GM10266 (cell line): ENCODE data around the gene ANKRD37.
A peak's percentile ranks its signal among the peaks of the same experiment; 100 is the strongest.

Source experiments
- DNase-seq: peaks from one replicate; pipeline ENCODE4 v3.0.0; 2012; ENCODE audit errors: extremely low spot score
- CTCF ChIP-seq: IDR thresholded peaks from 2 replicates; pipeline ENCODE4 v1.5.1; 2012; ENCODE audit warnings: mild to moderate bottlenecking, low read depth; ENCODE audit not compliant: control insufficient read depth, insufficient read depth; ENCODE audit errors: missing control alignments

Gene ANKRD37

GRCh38 chr4:185396724-185397385, at the start of gene ANKRD37:
ANKRD37 (plus strand) TSS chr4:185396841; CDS start chr4:185396924, 83 bp downstream.
- no peak for DNase-seq
- no peak for TF ChIP-seq CTCF

- no peak for TF ChIP-seq CTCF
These were observed 49.6 kb upstream of the ANKRD37 start for GRCh38 chr4:185346975-185347601.

GRCh38 chr4:185351691-185352090, 45.0 kb upstream of the ANKRD37 start:
- no peak for DNase-seq
- TF ChIP-seq CTCF = no peak

More at GRCh38 chr4:185346975-185347601, 49.6 kb upstream of the ANKRD37 start:
- DNase-seq = no peak

GRCh38 chr4:185352202-185352601, 44.4 kb upstream of the ANKRD37 start:
- DNase-seq = no peak
- no peak for TF ChIP-seq CTCF

- peak; percentile 48 for DNase-seq
- TF ChIP-seq CTCF = no peak
These were observed 43.9 kb upstream of the ANKRD37 start for GRCh38 chr4:185352741-185353140.

- DNase-seq = peak; percentile 14
- TF ChIP-seq CTCF = no peak
These were observed 39.4 kb upstream of the ANKRD37 start for GRCh38 chr4:185357211-185357610.
